ENCODE data around the gene GGT5. TPM values are rescaled to one million over a fixed set of nuclear protein-coding genes. Genes with fewer than 3 reads are reported as not detected.
"Not testable (repeated sequence)": the region's sequence is repeated elsewhere in the genome, so short reads cannot be mapped to it uniquely, and the experiment has no call there.

The GGT5 gene
- total and polyA plus RNA-seq, 4 experiments from 2014 or later = not detected

DNA sequence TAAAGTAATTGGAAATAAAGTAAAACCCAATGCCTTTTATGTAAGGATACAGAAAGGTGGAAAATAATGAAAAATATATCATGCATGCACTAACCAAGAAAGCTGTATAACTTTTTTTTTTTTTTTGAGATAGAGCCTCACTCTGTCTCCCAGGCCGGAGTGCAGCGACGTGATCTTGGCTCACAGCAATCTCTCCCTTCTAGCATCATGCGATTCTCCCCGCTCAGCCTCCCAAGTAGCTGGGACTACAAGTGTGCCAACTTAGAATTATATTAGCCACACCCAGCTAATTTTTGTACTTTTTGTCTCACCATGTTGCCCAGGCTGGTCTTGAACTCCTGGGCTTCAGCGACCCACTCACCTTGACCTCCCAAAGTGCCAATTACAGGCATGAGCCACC lies 4.5 kb downstream of the GGT5 start:
- H3K27ac ChIP-seq (ENCODE audit: low read depth, low read length) = no peak overlapping the region
- H3K9me3 ChIP-seq (ENCODE audit: control insufficient read depth in 1 of 2, low read length in 2 of 2) = no peaks in the 10 kb centered on the region
- H3K27me3 Mint-ChIP-seq = no peaks in the 10 kb centered on the region
- POLR2A ChIA-PET (ENCODE audit: partially characterized antibody) = interaction anchor here (1.1 kb wide), 1 partner anchor 230 kb away, joined by 4 read pairs; no protein-coding TSS in a partner anchor
- peaks cover 25% of the 10 kb centered on the region for H3K4me1 ChIP-seq (ENCODE audit: insufficient read depth, low read length)
- peaks cover 17 to 42% (median 27%) of the 10 kb centered on the region in 4 donors for H3K4me1 Mint-ChIP-seq
- no peak overlapping the region for H3K4me3 ChIP-seq (ENCODE audit: low read length in 2 of 2)
- no peaks in the 10 kb centered on the region for H3K36me3 ChIP-seq (ENCODE audit: insufficient read depth, low read length)
- H3K27me3 ChIP-seq (ENCODE audit: insufficient read depth, low read length) = no peaks in the 10 kb centered on the region
- DNase-seq = no peak
- no peaks in the 10 kb centered on the region for H3K36me3 Mint-ChIP-seq
- H3K27ac Mint-ChIP-seq = no peak overlapping the region
- CTCF ChIA-PET (ENCODE audit: partially characterized antibody) = interaction anchor here (3.3 kb wide), 1 partner anchor 9 kb away, joined by 15 read pairs; no protein-coding TSS in a partner anchor
- intact Hi-C loops (cut with micrococcal nuclease) = no loop called here
- no peaks in the 10 kb centered on the region for H3K9me3 Mint-ChIP-seq
- H3K4me3 Mint-ChIP-seq = no peak overlapping the region

DNA sequence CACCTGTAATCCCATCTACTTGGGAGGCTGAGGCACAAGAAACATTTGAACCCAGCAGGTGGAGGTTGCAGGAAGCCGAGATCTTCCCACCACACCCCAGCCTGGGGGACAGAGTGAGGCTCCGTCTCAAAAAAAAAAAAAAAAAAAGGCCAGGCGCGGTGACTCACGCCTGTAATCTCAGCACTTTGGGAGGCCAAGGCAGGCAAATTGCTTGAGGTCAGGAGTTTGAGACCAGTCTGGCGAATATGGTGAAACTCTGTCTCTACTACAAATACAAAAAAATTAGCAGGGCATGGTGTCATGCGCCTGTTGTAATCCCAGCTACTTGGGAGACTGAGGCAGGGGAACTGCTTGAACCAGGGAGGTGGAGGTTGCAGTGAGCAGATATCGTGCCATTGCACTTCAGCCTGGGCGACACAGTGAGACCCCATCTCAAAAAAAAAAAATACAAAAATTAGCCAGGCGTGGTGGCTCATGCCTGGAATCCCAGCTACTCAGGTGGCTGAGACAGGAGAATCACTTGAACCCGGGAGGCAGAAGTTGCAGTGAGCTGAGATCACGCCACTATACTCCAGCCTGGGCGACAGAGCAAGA lies 6.7 kb downstream of the GGT5 start:
- H3K36me3 ChIP-seq (ENCODE audit: insufficient read depth, low read length); H3K4me3 Mint-ChIP-seq; H3K9me3 Mint-ChIP-seq; H3K27ac Mint-ChIP-seq; H3K27ac ChIP-seq (ENCODE audit: low read depth, low read length); H3K27me3 ChIP-seq (ENCODE audit: insufficient read depth, low read length); CTCF ChIA-PET (ENCODE audit: partially characterized antibody); H3K4me3 ChIP-seq (ENCODE audit: low read length in 2 of 2); DNase-seq; H3K9me3 ChIP-seq (ENCODE audit: control insufficient read depth in 1 of 2, low read length in 2 of 2); intact Hi-C loops (cut with micrococcal nuclease); H3K36me3 Mint-ChIP-seq; H3K27me3 Mint-ChIP-seq: not testable (repeated sequence)
- POLR2A ChIA-PET (ENCODE audit: partially characterized antibody) = interaction anchor here (0.6 kb wide), 1 partner anchor 89 kb away, joined by 3 read pairs; no protein-coding TSS in a partner anchor
- peaks cover 11 to 26% (median 18%) of the 10 kb centered on the region in 4 donors for H3K4me1 Mint-ChIP-seq
- peaks cover 17% of the 10 kb centered on the region for H3K4me1 ChIP-seq (ENCODE audit: insufficient read depth, low read length)

DNA sequence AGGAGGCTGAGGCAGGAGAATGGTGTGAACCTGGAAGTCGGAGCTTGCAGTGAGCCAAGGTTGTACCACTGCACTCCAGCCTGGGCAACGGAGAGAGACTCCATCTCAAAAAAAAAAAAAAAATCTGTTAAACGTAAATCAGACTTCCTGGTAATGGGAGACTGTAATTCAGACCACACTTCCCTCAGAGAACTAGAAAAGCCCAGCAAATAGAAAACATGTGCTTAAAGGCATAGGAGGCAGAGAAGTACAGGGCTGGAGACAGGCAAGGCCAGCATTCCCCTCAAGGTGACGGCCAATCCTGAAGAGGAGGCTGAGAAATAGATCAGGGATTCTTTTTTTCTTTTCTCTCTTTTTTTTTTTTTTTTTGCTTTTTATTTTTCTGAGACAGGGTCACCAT lies 8.2 kb downstream of the GGT5 start:
- Mint-ChIP-seq H3K9me3 (peaks cover 0 to 2% (median 0%) of the 10 kb centered on the region in 8 donors), H3K4me3 (no peak overlapping the region), H3K27ac (no peak overlapping the region), H3K27me3 (no peaks in the 10 kb centered on the region), H3K4me1 (peaks cover 4 to 12% (median 6%) of the 10 kb centered on the region in 4 donors), H3K36me3 (no peaks in the 10 kb centered on the region)
- Histone ChIP-seq H3K36me3 (ENCODE audit: insufficient read depth, low read length) (no peaks in the 10 kb centered on the region), H3K27me3 (ENCODE audit: insufficient read depth, low read length) (no peaks in the 10 kb centered on the region), H3K9me3 (ENCODE audit: control insufficient read depth in 1 of 2, low read length in 2 of 2) (no peaks in the 10 kb centered on the region), H3K4me1 (ENCODE audit: insufficient read depth, low read length) (peaks cover 4% of the 10 kb centered on the region), H3K27ac (ENCODE audit: low read depth, low read length) (no peak overlapping the region), H3K4me3 (ENCODE audit: low read length in 2 of 2) (no peak overlapping the region)
- DNase-seq = no peak
- CTCF ChIA-PET (ENCODE audit: partially characterized antibody) = no interaction called here
- intact Hi-C loops (cut with micrococcal nuclease) = no loop called here
- POLR2A ChIA-PET (ENCODE audit: partially characterized antibody) = no interaction called here

DNA sequence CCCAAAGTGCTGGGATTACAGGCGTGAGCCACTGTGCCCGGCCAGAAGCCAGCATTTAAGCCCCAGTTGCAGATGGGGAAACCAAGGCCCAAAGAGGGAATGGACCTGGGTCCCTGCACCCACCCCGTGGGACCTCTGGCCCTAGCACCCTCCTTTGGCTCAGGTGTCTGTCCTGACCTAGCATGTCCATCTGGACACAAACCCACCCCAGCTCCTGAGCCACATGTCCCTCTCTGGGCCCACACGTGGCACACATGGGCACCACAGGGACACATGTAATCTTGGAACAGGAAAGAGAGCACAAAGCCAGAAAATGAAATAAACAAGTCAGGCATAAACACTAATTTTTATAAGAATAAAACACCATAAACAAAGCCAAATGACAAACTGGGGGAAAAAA lies 9.6 kb downstream of the GGT5 start:
- H3K36me3 ChIP-seq (ENCODE audit: insufficient read depth, low read length) = no peaks in the 10 kb centered on the region
- intact Hi-C loops (cut with micrococcal nuclease) = no loop called here
- H3K27me3 ChIP-seq (ENCODE audit: insufficient read depth, low read length) = no peaks in the 10 kb centered on the region
- H3K27ac ChIP-seq (ENCODE audit: low read depth, low read length) = no peak overlapping the region
- peaks cover 0 to 1% (median 0%) of the 10 kb centered on the region in 4 donors for H3K4me1 Mint-ChIP-seq
- no peaks in the 10 kb centered on the region for H3K9me3 ChIP-seq (ENCODE audit: control insufficient read depth in 1 of 2, low read length in 2 of 2)
- H3K4me3 Mint-ChIP-seq = no peak overlapping the region
- CTCF ChIA-PET (ENCODE audit: partially characterized antibody) = no interaction called here
- POLR2A ChIA-PET (ENCODE audit: partially characterized antibody) = no interaction called here
- H3K4me3 ChIP-seq (ENCODE audit: low read length in 2 of 2) = no peak overlapping the region
- H3K27ac Mint-ChIP-seq = no peak overlapping the region
- H3K9me3 Mint-ChIP-seq = peaks cover 0 to 2% (median 0%) of the 10 kb centered on the region in 8 donors
- H3K27me3 Mint-ChIP-seq = peaks cover 0 to 2% of the 10 kb centered on the region in 2 donors
- no peak for DNase-seq
- no peaks in the 10 kb centered on the region for H3K36me3 Mint-ChIP-seq
- no peaks in the 10 kb centered on the region for H3K4me1 ChIP-seq (ENCODE audit: insufficient read depth, low read length)

DNA sequence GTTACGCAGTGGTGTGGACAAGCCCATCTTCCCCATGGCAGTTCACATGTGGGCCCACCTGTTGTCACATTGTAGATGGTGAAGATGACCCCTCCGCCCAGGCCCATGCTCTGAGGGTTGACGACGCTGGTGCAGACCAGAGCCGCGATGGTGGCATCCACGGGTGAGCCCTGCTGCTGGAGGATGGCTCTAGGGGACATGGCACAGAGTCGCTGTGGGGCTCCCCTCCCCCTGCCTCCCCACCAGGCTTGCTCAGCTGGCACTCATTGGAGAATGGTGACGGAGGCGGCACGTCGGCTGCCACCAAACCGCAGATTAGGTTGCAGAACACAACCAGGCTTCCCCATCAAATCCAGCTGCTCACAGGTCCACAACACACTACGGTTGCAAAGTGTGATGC lies 11.1 kb downstream of the GGT5 start:
- no peaks in the 10 kb centered on the region for H3K27me3 ChIP-seq (ENCODE audit: insufficient read depth, low read length)
- ChIA-PET CTCF (ENCODE audit: partially characterized antibody) (no interaction called here), POLR2A (ENCODE audit: partially characterized antibody) (no interaction called here)
- H3K9me3 ChIP-seq (ENCODE audit: control insufficient read depth in 1 of 2, low read length in 2 of 2) = no peaks in the 10 kb centered on the region
- no peaks in the 10 kb centered on the region for H3K4me1 ChIP-seq (ENCODE audit: insufficient read depth, low read length)
- Mint-ChIP-seq H3K4me1 (peaks cover 0 to 1% (median 0%) of the 10 kb centered on the region in 4 donors), H3K9me3 (peaks cover 0 to 2% (median 0%) of the 10 kb centered on the region in 8 donors), H3K4me3 (no peak overlapping the region), H3K36me3 (no peaks in the 10 kb centered on the region), H3K27me3 (peaks cover 0 to 2% of the 10 kb centered on the region in 2 donors), H3K27ac (no peak overlapping the region)
- H3K4me3 ChIP-seq (ENCODE audit: low read length in 2 of 2) = no peak overlapping the region
- no peak for DNase-seq
- no peak overlapping the region for H3K27ac ChIP-seq (ENCODE audit: low read depth, low read length)
- no peaks in the 10 kb centered on the region for H3K36me3 ChIP-seq (ENCODE audit: insufficient read depth, low read length)
- intact Hi-C loops (cut with micrococcal nuclease) = no loop called here

DNA sequence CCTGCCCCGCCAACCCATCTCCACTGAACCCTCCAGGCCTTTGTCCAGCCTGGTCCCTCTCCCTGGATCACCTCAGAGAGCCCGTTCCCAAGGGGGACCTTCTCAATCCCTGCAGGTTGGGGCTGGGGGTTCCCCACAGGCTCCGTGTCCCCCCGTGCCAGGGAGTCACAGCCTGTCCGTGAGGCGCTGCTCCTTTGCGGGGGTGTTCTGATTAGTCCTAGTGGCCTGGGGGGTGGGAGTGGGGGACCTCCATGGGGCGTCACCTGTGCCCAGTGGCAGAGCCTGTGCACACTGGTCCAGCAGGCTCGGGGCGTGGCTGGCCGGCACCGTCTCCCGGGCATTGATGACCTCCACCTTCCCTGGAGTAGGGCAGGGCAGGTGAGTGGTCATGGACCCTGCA lies 11.6 kb downstream of the GGT5 start:
- Mint-ChIP-seq H3K4me3 (no peak overlapping the region), H3K27me3 (peaks cover 0 to 2% of the 10 kb centered on the region in 2 donors), H3K9me3 (peaks cover 0 to 2% (median 0%) of the 10 kb centered on the region in 8 donors), H3K27ac (peak overlapping the region in 1 of 7 donors; percentile 12), H3K36me3 (no peaks in the 10 kb centered on the region), H3K4me1 (peaks cover 0 to 1% (median 0%) of the 10 kb centered on the region in 4 donors)
- POLR2A ChIA-PET (ENCODE audit: partially characterized antibody) = no interaction called here
- CTCF ChIA-PET (ENCODE audit: partially characterized antibody) = interaction anchor here (0.6 kb wide), 1 partner anchor 9 kb away, joined by 3 read pairs; no protein-coding TSS in a partner anchor
- Histone ChIP-seq H3K36me3 (ENCODE audit: insufficient read depth, low read length) (no peaks in the 10 kb centered on the region), H3K4me1 (ENCODE audit: insufficient read depth, low read length) (no peaks in the 10 kb centered on the region), H3K27me3 (ENCODE audit: insufficient read depth, low read length) (no peaks in the 10 kb centered on the region), H3K4me3 (ENCODE audit: low read length in 2 of 2) (no peak overlapping the region), H3K9me3 (ENCODE audit: control insufficient read depth in 1 of 2, low read length in 2 of 2) (no peaks in the 10 kb centered on the region), H3K27ac (ENCODE audit: low read depth, low read length) (no peak overlapping the region)
- intact Hi-C loops (cut with micrococcal nuclease) = no loop called here
- DNase-seq = no peak

DNA sequence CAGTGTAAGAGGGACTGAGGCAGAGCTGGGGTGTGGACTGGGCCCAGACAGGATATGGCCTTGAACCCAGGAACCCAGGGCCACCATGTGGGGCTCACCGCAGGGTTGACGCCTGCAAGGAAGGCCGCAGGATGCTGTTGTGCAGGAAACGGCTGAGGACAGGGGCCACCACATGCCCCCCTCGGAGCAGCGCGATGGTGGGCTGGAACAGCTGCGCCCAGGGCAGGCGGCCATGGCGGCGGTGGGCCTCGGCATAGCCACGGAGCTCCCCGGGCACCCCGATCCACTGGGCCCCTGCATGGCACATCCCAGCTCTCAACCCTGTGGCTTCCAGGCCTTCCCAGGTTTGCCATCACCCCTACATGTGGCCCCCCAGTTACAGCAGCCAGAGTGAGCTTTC lies 12.2 kb downstream of the GGT5 start:
- H3K36me3 ChIP-seq (ENCODE audit: insufficient read depth, low read length) = no peaks in the 10 kb centered on the region
- H3K4me1 ChIP-seq (ENCODE audit: insufficient read depth, low read length) = no peaks in the 10 kb centered on the region
- no peak for DNase-seq
- no peak overlapping the region for H3K4me3 ChIP-seq (ENCODE audit: low read length in 2 of 2)
- Mint-ChIP-seq H3K4me3 (no peak overlapping the region), H3K4me1 (peaks cover 0 to 1% (median 0%) of the 10 kb centered on the region in 4 donors), H3K9me3 (peaks cover 0 to 2% (median 0%) of the 10 kb centered on the region in 8 donors), H3K27me3 (peaks cover 0 to 2% of the 10 kb centered on the region in 2 donors), H3K27ac (no peak overlapping the region), H3K36me3 (no peaks in the 10 kb centered on the region)
- CTCF ChIA-PET (ENCODE audit: partially characterized antibody) = interaction anchor here (0.6 kb wide), 1 partner anchor 10 kb away, joined by 3 read pairs; no protein-coding TSS in a partner anchor
- no peak overlapping the region for H3K27ac ChIP-seq (ENCODE audit: low read depth, low read length)
- H3K9me3 ChIP-seq (ENCODE audit: control insufficient read depth in 1 of 2, low read length in 2 of 2) = no peaks in the 10 kb centered on the region
- no peaks in the 10 kb centered on the region for H3K27me3 ChIP-seq (ENCODE audit: insufficient read depth, low read length)
- POLR2A ChIA-PET (ENCODE audit: partially characterized antibody) = no interaction called here
- intact Hi-C loops (cut with micrococcal nuclease) = no loop called here
